Measurements from ENCODE around the gene SYT2.

GRCh38 chr1:202621446-202621845, 88.8 kb downstream of the SYT2 start:
- TF ChIP-seq CTCF (conservative IDR thresholded peaks at IDR 0.05; ENCODE audit: low read depth, low read length) (no peak), EZH2phosphoT487 (IDR thresholded peaks at IDR 0.05; ENCODE audit: borderline replicate concordance, low read length) (no peak)

All from PC-3 (cell line).